UCSD-AML1 (cell line): Measurements from ENCODE around the gene POLE.
A peak's percentile ranks its signal among the peaks of the same experiment; 100 is the strongest.

Experiments used
- DNase-seq: peaks from one replicate; lab custom pipeline; 2025; ENCODE audit not compliant: unreplicated experiment; lab: John Stamatoyannopoulos, UW

Gene POLE

GRCh38 chr12:132687211-132688164 lies at the start of gene POLE, which contains the start of gene PXMP2:
Gene POLE, minus strand, starts transcription at chr12:132687342. Its CDS starts 27 bp downstream, at chr12:132687315.
Gene PXMP2, plus strand, starts transcription at chr12:132687587. Its CDS starts 84 bp downstream, at chr12:132687671.
- peak; percentile 97 for DNase-seq

DNA sequence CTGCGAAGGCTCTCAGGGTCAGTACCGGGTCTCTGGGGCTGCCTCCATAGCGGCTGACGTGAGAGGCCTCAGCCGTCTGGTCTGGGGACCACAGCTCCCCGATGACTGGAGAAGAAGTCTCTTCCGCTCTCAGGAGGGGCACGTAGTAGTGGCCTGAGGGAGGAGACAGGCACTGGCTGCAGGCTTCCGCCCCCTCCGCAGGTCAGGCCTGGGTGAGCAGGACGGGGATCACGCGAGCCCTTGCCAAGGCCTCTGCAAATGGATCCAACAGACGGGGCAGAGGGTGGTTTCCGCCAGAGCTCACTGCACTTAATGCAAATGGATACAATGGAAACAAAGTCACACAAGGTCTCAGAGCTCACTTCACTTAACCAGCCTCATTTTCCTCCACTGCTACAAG lies 49.8 kb upstream of the POLE start:
- no peak for DNase-seq

DNA sequence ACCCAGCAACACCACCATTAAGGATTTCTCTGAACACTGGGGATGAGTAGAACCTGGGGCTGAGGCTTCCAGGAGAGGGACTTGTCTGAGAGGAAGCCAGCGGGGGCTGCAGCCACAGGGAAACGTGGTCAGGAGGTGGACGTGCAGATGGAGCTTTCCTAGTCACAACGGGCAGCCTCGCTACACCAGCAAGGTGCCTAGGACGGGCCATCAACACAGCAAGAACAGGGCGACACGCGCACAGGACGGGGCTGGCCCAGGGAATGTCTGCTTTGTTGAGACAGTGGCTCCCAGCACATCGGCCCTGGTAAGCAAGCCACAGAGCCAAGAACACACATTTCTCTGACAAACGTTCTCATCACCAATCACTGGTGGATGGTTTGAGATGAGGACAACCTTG lies 49.2 kb upstream of the POLE start:
- no peak for DNase-seq

GRCh38 chr12:132735496-132735895 lies 48.4 kb upstream of the POLE start:
- no peak for DNase-seq

GRCh38 chr12:132734206-132734605 lies 47.1 kb upstream of the POLE start:
- DNase-seq: no peak

DNA sequence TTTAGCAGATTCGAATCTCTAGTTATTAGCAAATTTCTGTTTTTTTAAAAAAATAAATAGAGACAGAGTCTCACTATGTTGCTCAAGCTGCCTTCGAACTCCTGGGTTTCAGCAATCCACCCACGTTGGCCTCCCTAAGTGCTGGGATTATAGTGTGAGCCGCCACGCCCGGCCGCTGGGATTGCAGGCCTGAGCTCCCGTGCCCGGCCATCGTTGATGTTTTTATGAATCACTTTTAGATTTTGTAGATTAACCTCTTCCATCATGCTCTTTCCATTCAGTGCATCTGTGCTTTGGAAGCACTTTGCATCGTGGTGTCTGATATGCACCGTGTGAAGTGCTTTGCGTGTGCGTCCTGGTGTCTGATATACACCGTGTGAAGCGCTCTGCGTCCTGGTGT lies 44.4 kb upstream of the POLE start:
- no peak for DNase-seq

DNA sequence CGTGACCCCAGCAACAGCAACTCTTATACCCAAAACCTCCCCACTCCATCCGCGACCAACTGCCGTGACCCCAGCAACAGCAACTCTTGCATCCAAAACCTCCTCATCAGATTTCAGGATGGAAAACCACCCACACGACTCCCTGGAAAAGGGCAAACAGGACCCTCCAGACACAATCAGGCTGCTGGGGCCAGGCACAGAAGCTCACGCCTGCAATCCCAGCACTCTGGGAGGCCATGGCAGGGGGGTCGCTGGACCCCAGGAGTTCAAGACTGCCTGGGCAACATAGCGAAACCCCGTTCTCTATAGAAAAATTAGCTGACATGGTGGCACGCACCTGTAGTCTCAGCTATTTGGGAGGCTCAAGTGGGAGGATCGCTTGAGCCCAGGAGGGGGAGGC lies 43.2 kb upstream of the POLE start:
- DNase-seq: no peak

- DNase-seq: no peak
Observed at GRCh38 chr12:132729541-132730320, 42.6 kb upstream of the POLE start.

DNA sequence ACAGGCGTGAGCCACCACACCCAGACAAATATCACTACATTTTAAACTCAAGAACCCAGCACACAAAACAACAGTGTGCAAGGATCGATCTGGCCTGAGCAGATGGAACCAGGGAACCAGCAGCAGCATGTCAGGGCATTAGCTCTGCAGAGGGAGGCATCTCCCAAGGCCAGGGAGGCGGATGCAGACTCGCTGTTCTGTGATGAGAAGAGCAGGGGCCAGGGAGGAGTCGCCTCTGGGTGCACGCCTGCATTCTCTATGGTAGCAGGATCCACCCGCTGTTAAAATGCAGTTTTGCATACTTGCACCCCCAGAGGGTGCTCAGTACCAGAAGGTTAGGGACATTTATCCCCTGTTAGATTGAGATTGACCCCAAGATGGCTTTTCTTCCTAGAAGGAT lies 41.4 kb upstream of the POLE start:
- DNase-seq: no peak

GRCh38 chr12:132727091-132727794 lies 40.1 kb upstream of the POLE start:
- DNase-seq: no peak

DNA sequence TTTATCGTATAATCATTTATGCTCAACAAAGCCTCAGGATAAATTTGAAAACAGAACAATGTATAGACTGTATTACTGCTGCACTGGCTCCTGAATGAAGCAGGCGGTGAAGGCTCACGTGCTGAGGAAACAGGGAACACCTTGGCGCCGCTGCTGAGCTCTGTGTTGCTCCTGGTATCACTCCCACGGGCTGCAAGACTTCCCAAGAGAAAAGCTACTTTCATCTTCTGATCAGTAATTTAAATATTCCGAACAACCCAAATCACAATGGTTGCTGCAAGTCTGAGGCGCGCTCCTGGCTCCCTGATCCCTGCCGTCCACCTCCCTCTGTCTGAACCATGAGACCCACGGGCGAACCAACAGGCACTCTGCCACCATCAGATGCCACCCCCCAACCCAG lies 39.2 kb upstream of the POLE start:
- DNase-seq: no peak

DNA sequence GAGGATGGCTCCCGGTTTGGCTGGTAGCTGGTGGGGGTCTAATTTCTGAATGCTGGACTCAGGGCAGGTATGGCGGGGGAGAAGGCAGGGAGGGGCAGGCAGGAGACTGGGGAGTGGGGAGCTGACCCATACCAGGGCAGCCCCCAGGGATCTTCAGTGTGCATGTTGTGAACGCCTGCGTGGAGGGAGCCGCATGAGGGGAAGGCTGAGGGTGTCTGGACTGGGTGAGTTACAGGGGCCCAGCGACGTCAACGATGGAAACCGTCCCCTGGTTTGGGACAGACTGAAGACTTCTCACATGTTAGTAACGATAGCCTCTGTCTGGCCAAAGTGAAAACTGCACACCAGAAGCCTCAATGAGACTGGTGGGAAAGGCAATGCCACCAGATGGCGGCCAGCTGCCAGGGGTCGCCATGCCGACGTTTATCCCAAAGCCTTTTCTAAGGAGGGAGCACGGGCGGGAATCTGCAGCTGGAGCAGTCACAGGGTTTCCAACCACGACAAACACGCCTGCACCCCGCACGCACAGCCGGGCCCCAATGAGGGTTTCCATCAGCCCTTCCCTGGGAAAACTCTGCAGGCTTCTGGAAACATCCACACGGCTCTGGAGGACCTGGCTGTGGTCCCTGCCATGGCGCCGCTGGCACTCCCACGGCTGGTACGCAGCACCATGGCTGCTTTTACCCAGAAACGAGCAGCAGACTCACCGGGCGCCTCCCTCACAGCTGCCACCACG lies 37.5 kb upstream of the POLE start:
- no peak for DNase-seq

- DNase-seq: no peak
Observed at GRCh38 chr12:132723764-132724140, 36.6 kb upstream of the POLE start.

GRCh38 chr12:132723015-132723763 lies 36.0 kb upstream of the POLE start:
- DNase-seq: no peak

- DNase-seq: no peak
Observed at GRCh38 chr12:132720606-132721345, 33.6 kb upstream of the POLE start.

- DNase-seq: no peak
Observed at GRCh38 chr12:132719954-132720324, 32.8 kb upstream of the POLE start.

GRCh38 chr12:132719141-132719953 lies 32.2 kb upstream of the POLE start:
- DNase-seq: no peak

DNA sequence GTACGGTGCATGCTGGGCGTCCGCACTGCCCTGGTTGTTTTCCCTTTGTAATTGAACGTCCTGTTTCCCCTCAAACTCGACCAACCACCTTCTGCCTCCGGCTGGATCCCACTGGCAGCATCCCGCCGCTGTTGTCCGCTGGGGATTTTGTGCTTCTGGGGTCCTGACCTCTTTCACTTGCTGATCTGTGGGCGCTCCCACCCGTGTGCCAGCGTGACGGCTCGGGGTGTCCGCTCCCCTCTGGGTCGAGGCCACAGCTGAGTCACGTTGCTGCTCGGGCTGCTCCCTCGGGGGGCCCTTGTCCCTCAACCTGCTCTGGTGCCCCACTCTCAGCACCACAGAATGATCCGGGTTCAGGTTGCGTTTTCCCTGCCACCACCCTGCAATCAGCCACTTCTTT lies 31.5 kb upstream of the POLE start:
- DNase-seq: no peak
